HCT116 (cell line): Measurements from ENCODE around the gene HSP90AB1. TPM values are rescaled to one million over a fixed set of nuclear protein-coding genes. Genes with fewer than 3 reads are reported as not detected.

Experiments
- ATAC-seq: fragments of 200-7000 bp; cut with Tn5 transposase; 2 replicates; pipeline ENCODE4 v1.9.1; 2020; ENCODE audit warnings: mild to moderate bottlenecking, moderate library complexity
- BruUV-seq: library from RNA; stranded (reverse); fragments of 400-500 nt; replicated peaks from 2 replicates; lab custom pipeline; 2021; lab: Mats Ljungman, UMichigan
- CTCF ChIA-PET: fragments of 300-600 bp; sonication (Branson Sonifier 250); formaldehyde crosslinking; loops from one replicate; lab custom pipeline; 2021; ENCODE audit warnings: antibody characterized with exemption; lab: Charles Lee
- POLR2A ChIA-PET: fragments of 300-600, 350-600 bp; sonication (Branson Sonifier 250); formaldehyde crosslinking; loops from one replicate; lab custom pipeline; 2021; ENCODE audit warnings: antibody characterized with exemption; lab: Charles Lee
- RAD21 ChIA-PET, 2 experiments: fragments of 300-600 bp; sonication (Branson Sonifier 250); formaldehyde crosslinking; loops; one replicate each; lab custom pipeline; 2023; ENCODE audit warnings: low total read pairs in 2 of 2; ENCODE audit not compliant: uncharacterized antibody in 2 of 2, unreplicated experiment in 2 of 2, low non-redundant PET in 1 of 2; lab: Charles Lee
- DNase-seq: peaks from one replicate; pipeline ENCODE4 v3.0.0-alpha.2; 2010; ENCODE audit warnings: low read depth, low spot score
- H2AFZ ChIP-seq: fragments of 200-600 bp; shearing (Covaris generic), sonication (generic); 2 replicates; pipeline ENCODE4 v1.6.1; 2017; ENCODE audit warnings: low read depth, mixed run types, mixed read lengths, antibody characterized with exemption, low read length; ENCODE audit not compliant: poor library complexity, severe bottlenecking
- H3K27ac ChIP-seq: 2 replicates; pipeline ENCODE4 v1.5.1; 2012; ENCODE audit warnings: low read depth, low read length
- H3K27me3 ChIP-seq: fragments of 200-600 bp; sonication (generic); 2 replicates; pipeline ENCODE4 v1.6.1; 2016; ENCODE audit warnings: mixed run types, low read length, mixed read lengths; ENCODE audit not compliant: insufficient read depth
- H3K36me3 ChIP-seq, 2 experiments: fragments of 200-500 bp in 1 of 2; fragments of 200-600 bp in 1 of 2; sonication (Bioruptor generic) in 1 of 2; sonication (generic) in 1 of 2; 2 replicates each; pipeline versions ENCODE4 v1.5.1 to v1.6.1; 2014 to 2016; ENCODE audit warnings: low read length in 2 of 2, inconsistent platforms in 1 of 2, mixed read lengths in 1 of 2, mixed run types in 1 of 2; ENCODE audit not compliant: insufficient read depth in 2 of 2, control insufficient read depth in 1 of 2
- H3K4me1 ChIP-seq, 2 experiments: fragments of 200-600 bp in 1 of 2; sonication (generic) in 1 of 2; 2 replicates each; pipeline versions ENCODE4 v1.5.1 to v1.6.1; 2012 to 2017; ENCODE audit warnings: low read length in 2 of 2, inconsistent platforms in 1 of 2, mild to moderate bottlenecking in 1 of 2, mixed read lengths in 1 of 2, mixed run types in 1 of 2, moderate library complexity in 1 of 2; ENCODE audit not compliant: insufficient read depth in 2 of 2, control insufficient read depth in 1 of 2
- H3K4me2 ChIP-seq: fragments of 200-600 bp; sonication (generic); 2 replicates; pipeline ENCODE4 v1.6.1; 2017; ENCODE audit warnings: mixed run types, low read length, mixed read lengths
- H3K4me3 ChIP-seq, 2 experiments: fragments of 200-600 bp in 1 of 2; sonication (generic) in 1 of 2; replicated peaks in 1 of 2; 2 replicates each; pipeline ENCODE4 v1.5.1; 2011 to 2016; ENCODE audit warnings: low read length in 2 of 2, control low read depth in 1 of 2, low read depth in 1 of 2, mild to moderate bottlenecking in 1 of 2, mixed read lengths in 1 of 2, mixed run types in 1 of 2
- H3K79me2 ChIP-seq: fragments of 200-600 bp; sonication (generic); 2 replicates; pipeline ENCODE4 v1.6.1; 2017; ENCODE audit warnings: mild to moderate bottlenecking, mixed run types, low read length, moderate library complexity, mixed read lengths; ENCODE audit not compliant: insufficient read depth
- H3K9ac ChIP-seq: fragments of 200-600 bp; sonication (generic); 2 replicates; pipeline ENCODE4 v1.6.1; 2016; ENCODE audit warnings: low read length, mixed read lengths
- H3K9me2 ChIP-seq: fragments of 200-600 bp; sonication (generic), shearing (Covaris generic); 2 replicates; pipeline ENCODE4 v1.6.1; 2017; ENCODE audit warnings: mixed run types, mild to moderate bottlenecking, moderate library complexity; ENCODE audit not compliant: insufficient read depth
- H3K9me3 ChIP-seq, 2 experiments: fragments of 200-500 bp in 1 of 2; fragments of 200-600 bp in 1 of 2; sonication (Bioruptor generic) in 1 of 2; sonication (generic) in 1 of 2; 2 replicates each; pipeline ENCODE4 v1.6.1; 2014 to 2017; ENCODE audit warnings: low read length in 2 of 2, mixed read lengths in 2 of 2, inconsistent platforms in 1 of 2, low read depth in 1 of 2, mild to moderate bottlenecking in 1 of 2, mixed run types in 1 of 2, moderate library complexity in 1 of 2; ENCODE audit not compliant: control insufficient read depth in 1 of 2, insufficient read depth in 1 of 2
- H4K20me1 ChIP-seq: fragments of 200-600 bp; sonication (generic), shearing (Covaris generic); 2 replicates; pipeline ENCODE4 v1.6.1; 2017; ENCODE audit warnings: mixed run types, mild to moderate bottlenecking, moderate library complexity; ENCODE audit not compliant: insufficient read depth
- ELF1 ChIP-seq: IDR thresholded peaks from 2 replicates; pipeline ENCODE4 v1.6.1; 2012; ENCODE audit warnings: low read depth, borderline replicate concordance
- EZH2 ChIP-seq: fragments of 200-600 bp; sonication (generic); IDR thresholded peaks from 2 replicates; pipeline ENCODE4 v1.6.1; 2017; ENCODE audit warnings: antibody characterized with exemption, mixed run types
- EZH2phosphoT487 ChIP-seq: fragments of 200-600 bp; IDR thresholded peaks from 2 replicates; pipeline ENCODE4 v1.6.1; 2018; ENCODE audit warnings: antibody characterized with exemption, borderline replicate concordance
- FOSL1 ChIP-seq: IDR thresholded peaks from 2 replicates; pipeline ENCODE4 v1.6.1; 2012; ENCODE audit warnings: low read depth
- POLR2A ChIP-seq: IDR thresholded peaks from 2 replicates; pipeline ENCODE4 v1.7.0; 2011; ENCODE audit warnings: borderline replicate concordance; ENCODE audit not compliant: insufficient read depth, insufficient read length; ENCODE audit errors: extremely low read depth
- RAD21 ChIP-seq: IDR thresholded peaks from 2 replicates; pipeline ENCODE4 v1.6.1; 2012; ENCODE audit warnings: low read depth, mild to moderate bottlenecking
- SIN3A ChIP-seq: IDR thresholded peaks from 2 replicates; pipeline ENCODE4 v1.6.1; 2012; ENCODE audit warnings: low read depth
- SP1 ChIP-seq: IDR thresholded peaks from 2 replicates; pipeline ENCODE4 v1.6.1; 2012; ENCODE audit warnings: low read depth
- SRF ChIP-seq: IDR thresholded peaks from 2 replicates; pipeline ENCODE4 v1.6.1; 2012; ENCODE audit warnings: low read depth
- YY1 ChIP-seq: IDR thresholded peaks from 2 replicates; pipeline ENCODE4 v1.6.1; 2011; ENCODE audit warnings: low read length, low read depth, moderate library complexity, mild to moderate bottlenecking; ENCODE audit not compliant: insufficient replicate concordance; ENCODE audit errors: extremely low read depth
- ZNF274 ChIP-seq: fragments of 200-500 bp; sonication (Bioruptor generic); IDR thresholded peaks from 2 replicates; pipeline ENCODE4 v1.6.1; 2014; ENCODE audit warnings: mild to moderate bottlenecking, low read depth, low read length, inconsistent platforms
- intact Hi-C: fragments of 100-400 bp; cut with micrococcal nuclease; formaldehyde crosslinking; loops from 2 replicates; pipeline ENCODE4 v1.10.0; 2022
- total RNA-seq: library from RNA; stranded (reverse); gene quantifications from one replicate; pipeline ENCODE4 v1.2.1, GENCODE V29; 2021; ENCODE audit not compliant: unreplicated experiment
- TF ChIP-seq, protein P1 (sequence below): IDR thresholded peaks from 2 replicates; pipeline ENCODE4 v1.6.1; 2012
- TF ChIP-seq, protein P2 (sequence below), 3 experiments: fragments of 200-600 bp in 1 of 3; sonication (generic) in 1 of 3; IDR thresholded peaks in 2 of 3; conservative IDR thresholded peaks in 1 of 3; 2 replicates each; pipeline ENCODE4 v1.5.1; 2012 to 2017; ENCODE audit warnings: low read depth in 2 of 3, low read length in 2 of 3, antibody characterized with exemption in 1 of 3, borderline replicate concordance in 1 of 3, control low read depth in 1 of 3, mild to moderate bottlenecking in 1 of 3, mixed read lengths in 1 of 3, mixed run types in 1 of 3, moderate library complexity in 1 of 3; ENCODE audit not compliant: insufficient read depth in 1 of 3
- TF ChIP-seq, protein P3 (sequence below): IDR thresholded peaks from 2 replicates; pipeline ENCODE4 v1.6.1; 2012; ENCODE audit warnings: low read depth

The HSP90AB1 gene
- total RNA-seq, 1 experiment from 2014 or later, result 2,554 TPM

DNA sequence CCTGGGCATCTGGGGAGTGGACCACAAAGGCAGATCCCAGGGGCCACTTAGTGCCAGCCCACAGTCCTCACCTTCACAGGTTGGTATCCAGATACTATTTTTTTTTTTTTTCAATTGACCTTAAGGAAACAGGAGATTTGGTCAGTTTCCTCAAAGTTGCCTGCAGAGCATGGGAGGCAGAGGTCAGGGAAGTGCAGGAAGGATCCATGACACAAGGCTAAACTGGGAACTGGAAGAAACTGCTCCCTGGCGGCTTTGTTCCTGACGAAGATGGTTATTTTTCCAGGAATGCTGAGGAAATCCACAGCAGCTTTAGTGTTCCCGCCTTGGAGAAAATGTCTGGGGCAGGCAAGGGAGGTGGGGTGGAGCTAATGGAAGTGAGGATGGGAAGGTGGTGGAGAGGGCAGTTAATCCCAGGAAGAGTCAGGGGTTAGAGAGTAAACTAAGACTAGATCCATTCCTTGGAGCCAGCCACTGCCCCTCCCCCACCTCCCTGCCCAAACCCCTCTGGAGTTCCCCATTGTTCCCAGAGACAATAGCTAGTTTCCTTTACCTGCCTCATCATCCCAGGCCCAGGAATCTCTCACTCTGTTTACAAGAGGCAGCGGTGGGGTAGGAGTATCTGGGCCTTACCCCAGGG, 44.4 kb upstream of the HSP90AB1 start:
- H3K79me2 ChIP-seq, result no peaks in the 10 kb centered on the region
- no peaks in the 10 kb centered on the region for H3K27me3 ChIP-seq
- no peak for DNase-seq
- intact Hi-C loops, result no loop called here
- POLR2A ChIA-PET, result no interaction called here
- TF ChIP-seq SP1 (no peak), SIN3A (no peak), ELF1 (no peak), RAD21 (no peak), POLR2A (no peak), EZH2phosphoT487 (no peak), YY1 (no peak), FOSL1 (no peak), EZH2 (no peak), ZNF274 (no peak), SRF (no peak)
- TF ChIP-seq, protein P1, sequence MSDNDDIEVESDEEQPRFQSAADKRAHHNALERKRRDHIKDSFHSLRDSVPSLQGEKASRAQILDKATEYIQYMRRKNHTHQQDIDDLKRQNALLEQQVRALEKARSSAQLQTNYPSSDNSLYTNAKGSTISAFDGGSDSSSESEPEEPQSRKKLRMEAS, result no peak
- TF ChIP-seq, protein P2, sequence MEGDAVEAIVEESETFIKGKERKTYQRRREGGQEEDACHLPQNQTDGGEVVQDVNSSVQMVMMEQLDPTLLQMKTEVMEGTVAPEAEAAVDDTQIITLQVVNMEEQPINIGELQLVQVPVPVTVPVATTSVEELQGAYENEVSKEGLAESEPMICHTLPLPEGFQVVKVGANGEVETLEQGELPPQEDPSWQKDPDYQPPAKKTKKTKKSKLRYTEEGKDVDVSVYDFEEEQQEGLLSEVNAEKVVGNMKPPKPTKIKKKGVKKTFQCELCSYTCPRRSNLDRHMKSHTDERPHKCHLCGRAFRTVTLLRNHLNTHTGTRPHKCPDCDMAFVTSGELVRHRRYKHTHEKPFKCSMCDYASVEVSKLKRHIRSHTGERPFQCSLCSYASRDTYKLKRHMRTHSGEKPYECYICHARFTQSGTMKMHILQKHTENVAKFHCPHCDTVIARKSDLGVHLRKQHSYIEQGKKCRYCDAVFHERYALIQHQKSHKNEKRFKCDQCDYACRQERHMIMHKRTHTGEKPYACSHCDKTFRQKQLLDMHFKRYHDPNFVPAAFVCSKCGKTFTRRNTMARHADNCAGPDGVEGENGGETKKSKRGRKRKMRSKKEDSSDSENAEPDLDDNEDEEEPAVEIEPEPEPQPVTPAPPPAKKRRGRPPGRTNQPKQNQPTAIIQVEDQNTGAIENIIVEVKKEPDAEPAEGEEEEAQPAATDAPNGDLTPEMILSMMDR (IDR thresholded peaks at IDR 0.05 in 2 of 3, conservative IDR thresholded peaks at IDR 0.05 in 1 of 3; ENCODE audit: borderline replicate concordance in 1 of 3, insufficient read depth in 1 of 3, low read depth in 2 of 3, low read length in 2 of 3), result no peak
- TF ChIP-seq, protein P3, sequence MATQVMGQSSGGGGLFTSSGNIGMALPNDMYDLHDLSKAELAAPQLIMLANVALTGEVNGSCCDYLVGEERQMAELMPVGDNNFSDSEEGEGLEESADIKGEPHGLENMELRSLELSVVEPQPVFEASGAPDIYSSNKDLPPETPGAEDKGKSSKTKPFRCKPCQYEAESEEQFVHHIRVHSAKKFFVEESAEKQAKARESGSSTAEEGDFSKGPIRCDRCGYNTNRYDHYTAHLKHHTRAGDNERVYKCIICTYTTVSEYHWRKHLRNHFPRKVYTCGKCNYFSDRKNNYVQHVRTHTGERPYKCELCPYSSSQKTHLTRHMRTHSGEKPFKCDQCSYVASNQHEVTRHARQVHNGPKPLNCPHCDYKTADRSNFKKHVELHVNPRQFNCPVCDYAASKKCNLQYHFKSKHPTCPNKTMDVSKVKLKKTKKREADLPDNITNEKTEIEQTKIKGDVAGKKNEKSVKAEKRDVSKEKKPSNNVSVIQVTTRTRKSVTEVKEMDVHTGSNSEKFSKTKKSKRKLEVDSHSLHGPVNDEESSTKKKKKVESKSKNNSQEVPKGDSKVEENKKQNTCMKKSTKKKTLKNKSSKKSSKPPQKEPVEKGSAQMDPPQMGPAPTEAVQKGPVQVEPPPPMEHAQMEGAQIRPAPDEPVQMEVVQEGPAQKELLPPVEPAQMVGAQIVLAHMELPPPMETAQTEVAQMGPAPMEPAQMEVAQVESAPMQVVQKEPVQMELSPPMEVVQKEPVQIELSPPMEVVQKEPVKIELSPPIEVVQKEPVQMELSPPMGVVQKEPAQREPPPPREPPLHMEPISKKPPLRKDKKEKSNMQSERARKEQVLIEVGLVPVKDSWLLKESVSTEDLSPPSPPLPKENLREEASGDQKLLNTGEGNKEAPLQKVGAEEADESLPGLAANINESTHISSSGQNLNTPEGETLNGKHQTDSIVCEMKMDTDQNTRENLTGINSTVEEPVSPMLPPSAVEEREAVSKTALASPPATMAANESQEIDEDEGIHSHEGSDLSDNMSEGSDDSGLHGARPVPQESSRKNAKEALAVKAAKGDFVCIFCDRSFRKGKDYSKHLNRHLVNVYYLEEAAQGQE, result no peak
- no peak overlapping the region for H3K27ac ChIP-seq
- no peaks in the 10 kb centered on the region for H4K20me1 ChIP-seq
- no peaks in the 10 kb centered on the region for H3K36me3 ChIP-seq
- no peak overlapping the region for H3K9ac ChIP-seq
- no peaks in the 10 kb centered on the region for H3K9me2 ChIP-seq
- H3K4me3 ChIP-seq, result no peak overlapping the region
- H2AFZ ChIP-seq, result peak overlapping the region; percentile 9
- no peak overlapping the region for H3K4me2 ChIP-seq
- no peaks in the 10 kb centered on the region for H3K9me3 ChIP-seq
- ATAC-seq, result no peak
- peaks cover 0 to 10% of the 10 kb centered on the region in 2 experiments; a peak in 2 of 4 replicates for H3K4me1 ChIP-seq
- RAD21 ChIA-PET, result no interaction called here
- no TSS peak for BruUV-seq
- CTCF ChIA-PET, result interaction anchor here (2.0 kb wide), 1 partner anchor 19 kb away, joined by 5 read pairs; no protein-coding TSS in a partner anchor
